SK-N-SH treated with all-trans-retinoic acid at 6 μM for 48 hours (cell line): ENCODE data around the gene NBPF6.
A peak's percentile ranks its signal among the peaks of the same experiment; 100 is the strongest.

Experiments
- ATAC-seq: fragments of 200-7000 bp; cut with Tn5 transposase; 3 replicates; pipeline ENCODE4 v1.9.1; 2020; ENCODE audit warnings: mild to moderate bottlenecking, moderate library complexity
- ARNTL ChIP-seq: fragments of 450-650 bp; formaldehyde crosslinking; IDR thresholded peaks from 2 replicates; pipeline ENCODE4 v1.5.0; 2020; ENCODE audit warnings: low read depth, mild to moderate bottlenecking, moderate library complexity, borderline replicate concordance
- BACH2 ChIP-seq: fragments of 250-450 bp; sonication (Bioruptor Pico); IDR thresholded peaks from 2 replicates; pipeline ENCODE4 v1.9.0; 2021; ENCODE audit warnings: mild to moderate bottlenecking, borderline replicate concordance
- CREB5 ChIP-seq: fragments of 250-450 bp; sonication (Bioruptor Pico); IDR thresholded peaks from 2 replicates; pipeline ENCODE4 v1.5.1; 2020; ENCODE audit warnings: low read depth, mild to moderate bottlenecking, moderate library complexity
- CSDC2 ChIP-seq: fragments of 250-450 bp; sonication (Bioruptor Pico); IDR thresholded peaks from 2 replicates; pipeline ENCODE4 v1.5.0; 2020; ENCODE audit warnings: mild to moderate bottlenecking, moderate library complexity
- CSRNP3 ChIP-seq: fragments of 250-450 bp; sonication (Bioruptor Pico); IDR thresholded peaks from 2 replicates; pipeline ENCODE4 v1.5.1; 2021; ENCODE audit warnings: mild to moderate bottlenecking, moderate library complexity
- GLIS3 ChIP-seq: fragments of 250-450 bp; sonication (Bioruptor Pico); IDR thresholded peaks from 2 replicates; pipeline ENCODE4 v1.5.0; 2020; ENCODE audit warnings: mild to moderate bottlenecking, moderate library complexity
- ISL1 ChIP-seq: fragments of 250-450 bp; sonication (Bioruptor Pico); IDR thresholded peaks from 2 replicates; pipeline ENCODE4 v2.1.2; 2022; ENCODE audit warnings: mild to moderate bottlenecking, moderate library complexity
- OSR1 ChIP-seq: fragments of 250-450 bp; sonication (Bioruptor Pico); IDR thresholded peaks from 2 replicates; pipeline ENCODE4 v1.8.0; 2022; ENCODE audit warnings: moderate library complexity, mild to moderate bottlenecking, inconsistent platforms
- PATZ1 ChIP-seq: fragments of 250-450 bp; sonication (Bioruptor Pico); IDR thresholded peaks from 2 replicates; pipeline ENCODE4 v1.8.0; 2020; ENCODE audit warnings: mild to moderate bottlenecking, moderate library complexity, borderline replicate concordance
- POU6F1 ChIP-seq: fragments of 250-450 bp; sonication (Bioruptor Pico); IDR thresholded peaks from 2 replicates; pipeline ENCODE4 v1.8.0; 2021; ENCODE audit warnings: low read depth, mild to moderate bottlenecking, moderate library complexity, borderline replicate concordance
- SNAI2 ChIP-seq: fragments of 250-450 bp; sonication (Bioruptor Pico); IDR thresholded peaks from 2 replicates; pipeline ENCODE4 v1.5.0; 2020; ENCODE audit warnings: mild to moderate bottlenecking, moderate library complexity
- TOX ChIP-seq: fragments of 250-450 bp; sonication (Bioruptor Pico); IDR thresholded peaks from 2 replicates; pipeline ENCODE4 v1.8.0; 2021; ENCODE audit warnings: mild to moderate bottlenecking, moderate library complexity, borderline replicate concordance
- TSHZ2 ChIP-seq: fragments of 250-450 bp; sonication (Bioruptor Pico); IDR thresholded peaks from 2 replicates; pipeline ENCODE4 v1.5.0; 2020; ENCODE audit warnings: mild to moderate bottlenecking, moderate library complexity
- ZC3H10 ChIP-seq: fragments of 250-450 bp; sonication (Bioruptor Pico); IDR thresholded peaks from 2 replicates; pipeline ENCODE4 v1.5.1; 2021; ENCODE audit warnings: mild to moderate bottlenecking, moderate library complexity
- ZFP3 ChIP-seq: fragments of 250-450 bp; sonication (Bioruptor Pico); IDR thresholded peaks from 2 replicates; pipeline ENCODE4 v1.5.0; 2020; ENCODE audit warnings: mild to moderate bottlenecking, moderate library complexity
- ZFP30 ChIP-seq: fragments of 450-650 bp; formaldehyde crosslinking; IDR thresholded peaks from 2 replicates; pipeline ENCODE4 v1.5.0; 2022; ENCODE audit warnings: mild to moderate bottlenecking, moderate library complexity
- ZNF565 ChIP-seq: fragments of 450-650 bp; formaldehyde crosslinking; conservative IDR thresholded peaks from 2 replicates; pipeline ENCODE4 v1.5.0; 2020; ENCODE audit warnings: low read depth, mild to moderate bottlenecking, moderate library complexity
- ZNF70 ChIP-seq: fragments of 450-650 bp; formaldehyde crosslinking; IDR thresholded peaks from 2 replicates; pipeline ENCODE4 v1.5.0; 2020; ENCODE audit warnings: mild to moderate bottlenecking, moderate library complexity

NBPF6 gene

GRCh38 chr1:108502138-108502537 lies 52.0 kb downstream of the NBPF6 start:
- ATAC-seq: no peak
- TF ChIP-seq ARNTL: no peak
- TF ChIP-seq TSHZ2 (CRISPR knock-in tag): no peak
- TF ChIP-seq PATZ1 (CRISPR knock-in tag): no peak
- TF ChIP-seq TOX (CRISPR knock-in tag): no peak
- no peak for TF ChIP-seq ZC3H10 (CRISPR knock-in tag)
- no peak for TF ChIP-seq CREB5 (CRISPR knock-in tag)
- no peak for TF ChIP-seq SNAI2 (CRISPR knock-in tag)
- TF ChIP-seq CSDC2 (CRISPR knock-in tag): no peak
- no peak for TF ChIP-seq GLIS3 (CRISPR knock-in tag)
- no peak for TF ChIP-seq ZNF70 (CRISPR knock-in tag)

GRCh38 chr1:108502624-108503023 lies 52.5 kb downstream of the NBPF6 start:
- TF ChIP-seq TSHZ2 (CRISPR knock-in tag) (no peak), ZFP3 (CRISPR knock-in tag) (no peak), ZNF565 (CRISPR knock-in tag) (no peak), ZFP30 (CRISPR knock-in tag) (no peak), CSRNP3 (CRISPR knock-in tag) (no peak), ZNF70 (CRISPR knock-in tag) (no peak)

GRCh38 chr1:108503062-108503733 lies 53.1 kb downstream of the NBPF6 start:
- no peak for TF ChIP-seq PATZ1 (CRISPR knock-in tag)
- TF ChIP-seq OSR1 (CRISPR knock-in tag): no peak
- no peak for TF ChIP-seq ZNF565 (CRISPR knock-in tag)
- no peak for TF ChIP-seq TOX (CRISPR knock-in tag)
- TF ChIP-seq ZC3H10 (CRISPR knock-in tag): no peak
- peak; percentile 81; the same call in 1 of the 2 replicates for TF ChIP-seq SNAI2 (CRISPR knock-in tag)
- no peak for TF ChIP-seq BACH2 (CRISPR knock-in tag)
- TF ChIP-seq CSDC2 (CRISPR knock-in tag): 0 out of 2 replicates have a peak, but pooled peaks have one; percentile 50
- TF ChIP-seq POU6F1: no peak
- peak; percentile 56 for TF ChIP-seq ISL1 (CRISPR knock-in tag)
- peak; percentile 79 for ATAC-seq

More at GRCh38 chr1:108502624-108503023, 52.5 kb downstream of the NBPF6 start:
- peak; percentile 60 for ATAC-seq
